ENCODE measurements around the gene USP49. TPM values are rescaled to one million over a fixed set of nuclear protein-coding genes. Genes with fewer than 3 reads are reported as not detected.

Gene USP49
- total and polyA plus RNA-seq, 2 of the 13 experiments (the other 11 are each of a cell fraction or from before 2014, with no cell fraction given), result 2.9 to 4.3 TPM

- TF ChIP-seq TP53 (CRISPR knock-in tag; conservative IDR thresholded peaks at IDR 0.05) (no peak), SMYD3 (CRISPR knock-in tag; IDR thresholded peaks at IDR 0.05) (no peak), TIGD3 (CRISPR knock-in tag; IDR thresholded peaks at IDR 0.05; ENCODE audit: borderline replicate concordance) (no peak), ZNF577 (CRISPR knock-in tag; IDR thresholded peaks at IDR 0.05; ENCODE audit: borderline replicate concordance, low read depth) (peak; percentile 42; the same call in 1 of the 2 replicates), MIER3 (CRISPR knock-in tag; IDR thresholded peaks at IDR 0.05; ENCODE audit: borderline replicate concordance) (no peak), ZNF430 (CRISPR knock-in tag; IDR thresholded peaks at IDR 0.05) (no peak), ZNF484 (CRISPR knock-in tag; IDR thresholded peaks at IDR 0.05; ENCODE audit: borderline replicate concordance, low read depth) (no peak), LRRFIP1 (CRISPR knock-in tag; conservative IDR thresholded peaks at IDR 0.05) (no peak), CBX1 (IDR thresholded peaks at IDR 0.05; ENCODE audit: low read depth) (no peak), IRF2 (CRISPR knock-in tag; IDR thresholded peaks at IDR 0.05) (peak; percentile 19; the same call in 1 of the 2 replicates), ZBTB44 (CRISPR knock-in tag; IDR thresholded peaks at IDR 0.05) (0 out of 2 replicates have a peak, but pooled peaks have one; percentile 27), TRIM22 (IDR thresholded peaks at IDR 0.05) (no peak), WIZ (CRISPR knock-in tag; IDR thresholded peaks at IDR 0.05) (no peak; the same call in 1 of the 2 replicates), NFIB (CRISPR knock-in tag; IDR thresholded peaks at IDR 0.05; ENCODE audit: borderline replicate concordance) (no peak), HMGXB4 (CRISPR knock-in tag; IDR thresholded peaks at IDR 0.05; ENCODE audit: borderline replicate concordance in 1 of 2, low read depth in 1 of 2) (peak; percentile 32 to 79; a peak in 3 of 4 replicates)
These were observed 46.3 kb upstream of the USP49 start, which contains the start of gene CCND3 (continued) for GRCh38 chr6:41941280-41942066.
